PFSK-1 (cell line): ENCODE results near the gene ZCCHC10.

Source experiments
- POLR2AphosphoS5 ChIP-seq: IDR thresholded peaks from 2 replicates; pipeline ENCODE4 v1.6.1; 2012; ENCODE audit warnings: low read depth, mild to moderate bottlenecking, control low read depth, low read length, moderate library complexity
- TF ChIP-seq, protein P1 (sequence below), 2 experiments: IDR thresholded peaks; 2 replicates each; pipeline versions ENCODE4 v1.6.1 to v1.8.0; 2011 to 2012; ENCODE audit warnings: low read depth in 2 of 2, low read length in 2 of 2, control low read depth in 1 of 2, inconsistent platforms in 1 of 2, mild to moderate bottlenecking in 1 of 2, moderate library complexity in 1 of 2; ENCODE audit not compliant: insufficient read depth in 1 of 2

GRCh38 chr5:132979976-132980375 lies 46.4 kb downstream of the ZCCHC10 start:
- TF ChIP-seq, protein P1, sequence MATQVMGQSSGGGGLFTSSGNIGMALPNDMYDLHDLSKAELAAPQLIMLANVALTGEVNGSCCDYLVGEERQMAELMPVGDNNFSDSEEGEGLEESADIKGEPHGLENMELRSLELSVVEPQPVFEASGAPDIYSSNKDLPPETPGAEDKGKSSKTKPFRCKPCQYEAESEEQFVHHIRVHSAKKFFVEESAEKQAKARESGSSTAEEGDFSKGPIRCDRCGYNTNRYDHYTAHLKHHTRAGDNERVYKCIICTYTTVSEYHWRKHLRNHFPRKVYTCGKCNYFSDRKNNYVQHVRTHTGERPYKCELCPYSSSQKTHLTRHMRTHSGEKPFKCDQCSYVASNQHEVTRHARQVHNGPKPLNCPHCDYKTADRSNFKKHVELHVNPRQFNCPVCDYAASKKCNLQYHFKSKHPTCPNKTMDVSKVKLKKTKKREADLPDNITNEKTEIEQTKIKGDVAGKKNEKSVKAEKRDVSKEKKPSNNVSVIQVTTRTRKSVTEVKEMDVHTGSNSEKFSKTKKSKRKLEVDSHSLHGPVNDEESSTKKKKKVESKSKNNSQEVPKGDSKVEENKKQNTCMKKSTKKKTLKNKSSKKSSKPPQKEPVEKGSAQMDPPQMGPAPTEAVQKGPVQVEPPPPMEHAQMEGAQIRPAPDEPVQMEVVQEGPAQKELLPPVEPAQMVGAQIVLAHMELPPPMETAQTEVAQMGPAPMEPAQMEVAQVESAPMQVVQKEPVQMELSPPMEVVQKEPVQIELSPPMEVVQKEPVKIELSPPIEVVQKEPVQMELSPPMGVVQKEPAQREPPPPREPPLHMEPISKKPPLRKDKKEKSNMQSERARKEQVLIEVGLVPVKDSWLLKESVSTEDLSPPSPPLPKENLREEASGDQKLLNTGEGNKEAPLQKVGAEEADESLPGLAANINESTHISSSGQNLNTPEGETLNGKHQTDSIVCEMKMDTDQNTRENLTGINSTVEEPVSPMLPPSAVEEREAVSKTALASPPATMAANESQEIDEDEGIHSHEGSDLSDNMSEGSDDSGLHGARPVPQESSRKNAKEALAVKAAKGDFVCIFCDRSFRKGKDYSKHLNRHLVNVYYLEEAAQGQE (IDR thresholded peaks at IDR 0.05; ENCODE audit: insufficient read depth in 1 of 2, low read depth in 2 of 2, low read length in 2 of 2), result no peak
- no peak for TF ChIP-seq POLR2AphosphoS5
